Spleen (tissue), 11 donors: Measurements from ENCODE around the gene HADHA. TPM values are rescaled to one million over a fixed set of nuclear protein-coding genes. Genes with fewer than 3 reads are reported as not detected.

ENCODE experiments used
- DNase-seq: peaks from one replicate; pipeline ENCODE4 v3.0.0-alpha.2; 2020
- H3K27ac ChIP-seq, 8 donors: fragments of 200-600 bp; sonication (generic) in 7 of 8; 1 replicate in 4 of 8; 2 replicates in 4 of 8; pipeline versions ENCODE4 v1.5.0 to v1.8.0; 2016 to 2021; ENCODE audit warnings: inconsistent platforms in 4 of 8, mild to moderate bottlenecking in 4 of 8, moderate library complexity in 1 of 8
- H3K27me3 ChIP-seq, 7 donors: fragments of 200-600 bp; sonication (generic) in 6 of 7; replicated peaks in 1 of 7; 1 replicate in 4 of 7; 2 replicates in 3 of 7; pipeline versions ENCODE4 v1.5.0 to v1.8.0; 2016 to 2021; ENCODE audit warnings: inconsistent platforms in 3 of 7, mild to moderate bottlenecking in 1 of 7
- H3K36me3 ChIP-seq, 6 donors: fragments of 200-600 bp; sonication (generic) in 5 of 6; 1 replicate in 4 of 6; 2 replicates in 2 of 6; pipeline versions ENCODE4 v1.5.0 to v1.8.0; 2016 to 2021; ENCODE audit warnings: inconsistent platforms in 2 of 6
- H3K4me1 ChIP-seq, 6 donors: fragments of 200-600 bp; sonication (generic) in 5 of 6; 1 replicate in 3 of 6; 2 replicates in 3 of 6; pipeline versions ENCODE4 v1.5.0 to v1.8.0; 2016 to 2021; ENCODE audit warnings: inconsistent platforms in 3 of 6
- H3K4me3 ChIP-seq, 8 donors: fragments of 200-600 bp; sonication (generic) in 7 of 8; 1 replicate in 4 of 8; 2 replicates in 4 of 8; pipeline versions ENCODE4 v1.5.0 to v1.8.0; 2016 to 2021; ENCODE audit warnings: inconsistent platforms in 4 of 8, mild to moderate bottlenecking in 4 of 8, moderate library complexity in 2 of 8
- H3K9me3 ChIP-seq, 8 donors: fragments of 200-600 bp; sonication (generic) in 7 of 8; 1 replicate in 4 of 8; 2 replicates in 4 of 8; pipeline versions ENCODE4 v1.5.0 to v1.8.0; 2016 to 2021; ENCODE audit warnings: inconsistent platforms in 4 of 8
- POLR2A ChIP-seq, 3 donors: fragments of 450-650 bp; IDR thresholded peaks; one replicate each; pipeline ENCODE4 v1.5.1; 2017; ENCODE audit warnings: antibody characterized with exemption in 3 of 3, mild to moderate bottlenecking in 1 of 3
- POLR2AphosphoS5 ChIP-seq, 3 donors: sonication (generic); formaldehyde crosslinking; IDR thresholded peaks; one replicate each; pipeline ENCODE4 v1.5.1; 2017; ENCODE audit warnings: antibody characterized with exemption in 3 of 3
- WGBS, 5 donors: extraction: QIAGEN DNeasy Blood & Tissue Kit in 3 of 5; methylation state at CpG; one replicate each; pipeline versions ENCODE4 v1.1.5 to v1.1.7; 2013 to 2018; 5-methylcytosine and 5-hydroxymethylcytosine counted together
- intact Hi-C: fragments of 100-400 bp; cut with DNase I; formaldehyde crosslinking; loops from one replicate; pipeline ENCODE4 v1.15.0; 2023; ENCODE audit warnings: low total_unique reads
- polyA plus RNA-seq, 3 donors: library from polyadenylated mRNA; stranded (reverse); fragments of 200-250 nt; gene quantifications; one replicate each; pipeline ENCODE4 v1.2.1, GENCODE V29; 2013
- total RNA-seq, 7 donors: library from RNA; depleted of rRNA in 3 of 7; stranded (reverse); fragments of >200 nt in 3 of 7; fragmentation: NEBNext Ultra II Directional in 4 of 7; extraction: Animal tissue kit (Norgen Biotek cat#: 25700) in 4 of 7; gene quantifications; one replicate each; pipeline versions ENCODE4 v1.1.0 to v1.2.1, GENCODE V29; 2016 to 2021
- TF ChIP-seq, protein P1 (sequence below), 11 experiments: fragments of 200-600 bp in 7 of 11; fragments of 450-650 bp in 4 of 11; sonication (generic) in 4 of 11; IDR thresholded peaks in 8 of 11; conservative IDR thresholded peaks in 3 of 11; 1 replicate in 7 of 11; 2 replicates in 4 of 11; pipeline versions ENCODE4 v1.4.0 to v1.8.0; 2016 to 2021; ENCODE audit warnings: antibody characterized with exemption in 11 of 11, inconsistent platforms in 4 of 11, mild to moderate bottlenecking in 1 of 11
- donor health status: healthy with polysubstance abuse.
- donor health status: DM: no; HTN: no; CAD: no; lungs with moderate emphysema.
- donor health status: DM: no; HTN: no; CAD: no.
- donor health status: Bipolar disorder and iron deficiency.
- donor health status: healthy.
- donor health status: DM: no; HTN: no; CAD: no.
- donor health status: DM: yes; HTN: yes; CAD: no.

Gene HADHA
- total and polyA plus RNA-seq, 10 donors, result 49.6 to 134 (median 114) TPM

DNA sequence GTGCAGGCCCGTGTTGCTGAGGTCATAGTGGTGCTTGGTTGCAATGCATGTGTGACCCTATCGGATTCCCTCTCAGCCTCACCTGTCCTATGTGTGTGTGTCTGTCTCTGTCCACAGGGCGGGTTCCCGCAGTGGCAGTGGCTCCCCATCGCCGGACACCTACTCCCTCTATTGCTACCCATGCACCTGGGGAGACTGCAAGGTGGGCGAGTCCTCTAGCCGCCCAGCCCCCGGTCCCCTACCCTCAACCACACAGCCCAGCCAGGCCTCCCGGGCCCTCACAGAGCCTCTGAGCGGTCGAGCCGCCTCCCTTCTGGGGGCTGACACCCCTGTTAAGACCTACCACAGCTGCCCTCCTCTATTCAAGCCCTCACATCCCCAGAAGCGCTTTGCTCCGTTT, 57.3 kb downstream of the HADHA start:
- 94 to 98% (median 95%) methylated on average over 14 to 15 of the region's 15 CpGs for WGBS, 5 donors
- DNase-seq, result no peak
- TF ChIP-seq, protein P1, sequence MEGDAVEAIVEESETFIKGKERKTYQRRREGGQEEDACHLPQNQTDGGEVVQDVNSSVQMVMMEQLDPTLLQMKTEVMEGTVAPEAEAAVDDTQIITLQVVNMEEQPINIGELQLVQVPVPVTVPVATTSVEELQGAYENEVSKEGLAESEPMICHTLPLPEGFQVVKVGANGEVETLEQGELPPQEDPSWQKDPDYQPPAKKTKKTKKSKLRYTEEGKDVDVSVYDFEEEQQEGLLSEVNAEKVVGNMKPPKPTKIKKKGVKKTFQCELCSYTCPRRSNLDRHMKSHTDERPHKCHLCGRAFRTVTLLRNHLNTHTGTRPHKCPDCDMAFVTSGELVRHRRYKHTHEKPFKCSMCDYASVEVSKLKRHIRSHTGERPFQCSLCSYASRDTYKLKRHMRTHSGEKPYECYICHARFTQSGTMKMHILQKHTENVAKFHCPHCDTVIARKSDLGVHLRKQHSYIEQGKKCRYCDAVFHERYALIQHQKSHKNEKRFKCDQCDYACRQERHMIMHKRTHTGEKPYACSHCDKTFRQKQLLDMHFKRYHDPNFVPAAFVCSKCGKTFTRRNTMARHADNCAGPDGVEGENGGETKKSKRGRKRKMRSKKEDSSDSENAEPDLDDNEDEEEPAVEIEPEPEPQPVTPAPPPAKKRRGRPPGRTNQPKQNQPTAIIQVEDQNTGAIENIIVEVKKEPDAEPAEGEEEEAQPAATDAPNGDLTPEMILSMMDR (IDR thresholded peaks at IDR 0.05 in 8 of 11, conservative IDR thresholded peaks at IDR 0.05 in 3 of 11), result no peak
- TF ChIP-seq POLR2AphosphoS5 (IDR thresholded peaks at IDR 0.05) (no peak), POLR2A (IDR thresholded peaks at IDR 0.05) (no peak)
- Histone ChIP-seq H3K27ac (no peak overlapping the region), H3K27me3 (peaks cover 0 to 12% (median 0%) of the 10 kb centered on the region in 7 donors), H3K4me3 (no peak overlapping the region), H3K4me1 (peaks cover 0 to 25% (median 18%) of the 10 kb centered on the region in 6 donors), H3K9me3 (no peaks in the 10 kb centered on the region), H3K36me3 (peaks cover 0 to 30% (median 24%) of the 10 kb centered on the region in 6 donors)
- intact Hi-C loops, result no loop called here

DNA sequence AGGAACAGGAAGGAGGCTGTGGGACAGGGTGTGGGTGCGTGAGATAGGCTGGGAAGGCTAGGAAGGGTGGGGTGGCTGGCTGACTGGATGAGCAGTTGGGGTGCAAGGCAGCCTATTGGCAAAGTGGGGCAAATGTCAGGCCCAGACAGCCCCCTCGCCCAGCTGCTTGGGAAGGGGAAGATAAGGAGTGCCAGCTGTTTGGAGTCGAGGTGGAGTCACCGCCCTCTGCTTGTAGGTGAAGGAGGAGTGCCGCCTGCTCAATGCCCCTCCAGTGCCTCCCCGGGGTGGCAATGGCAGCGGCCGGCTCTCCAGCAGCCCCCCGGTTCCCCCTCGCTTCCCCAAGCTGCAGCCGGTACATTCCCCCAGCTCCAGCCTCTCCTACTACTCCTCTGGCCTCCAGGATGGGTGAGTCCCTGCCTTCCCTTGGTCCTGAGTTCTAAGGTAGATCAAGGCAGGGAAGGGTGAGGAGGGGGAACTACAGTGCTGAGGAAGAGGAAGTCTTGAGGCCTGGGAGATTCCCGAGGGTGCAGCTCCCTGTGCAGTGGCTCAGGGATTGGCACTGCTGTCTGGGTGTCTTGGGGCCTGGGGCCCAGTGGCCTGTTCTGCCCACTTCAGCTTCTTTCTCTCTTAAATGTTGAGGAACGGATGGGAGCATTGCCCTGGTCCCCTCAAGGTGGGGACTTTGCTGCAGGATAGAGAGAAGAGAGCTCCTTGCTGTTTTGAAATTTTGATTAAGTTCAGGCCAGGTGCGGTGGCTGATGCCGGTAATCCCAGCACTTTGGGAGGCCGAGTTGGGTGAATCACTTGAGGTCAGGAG, 58.3 kb downstream of the HADHA start:
- H3K27ac ChIP-seq, result no peak overlapping the region
- intact Hi-C loops, result no loop called here
- peaks cover 0 to 25% (median 18%) of the 10 kb centered on the region in 6 donors for H3K4me1 ChIP-seq
- 91 to 95% (median 95%) methylated on average over 14 to 16 of the region's 16 CpGs for WGBS, 5 donors
- peak overlapping the region in 1 of 8 donors; percentile 78 for H3K4me3 ChIP-seq
- TF ChIP-seq POLR2AphosphoS5 (IDR thresholded peaks at IDR 0.05) (no peak), POLR2A (IDR thresholded peaks at IDR 0.05) (no peak)
- TF ChIP-seq, protein P1 (IDR thresholded peaks at IDR 0.05 in 8 of 11, conservative IDR thresholded peaks at IDR 0.05 in 3 of 11), result no peak
- no peak for DNase-seq
- peaks cover 0 to 12% (median 0%) of the 10 kb centered on the region in 7 donors for H3K27me3 ChIP-seq
- H3K9me3 ChIP-seq, result no peaks in the 10 kb centered on the region
- peaks cover 0 to 20% (median 15%) of the 10 kb centered on the region in 6 donors for H3K36me3 ChIP-seq

DNA sequence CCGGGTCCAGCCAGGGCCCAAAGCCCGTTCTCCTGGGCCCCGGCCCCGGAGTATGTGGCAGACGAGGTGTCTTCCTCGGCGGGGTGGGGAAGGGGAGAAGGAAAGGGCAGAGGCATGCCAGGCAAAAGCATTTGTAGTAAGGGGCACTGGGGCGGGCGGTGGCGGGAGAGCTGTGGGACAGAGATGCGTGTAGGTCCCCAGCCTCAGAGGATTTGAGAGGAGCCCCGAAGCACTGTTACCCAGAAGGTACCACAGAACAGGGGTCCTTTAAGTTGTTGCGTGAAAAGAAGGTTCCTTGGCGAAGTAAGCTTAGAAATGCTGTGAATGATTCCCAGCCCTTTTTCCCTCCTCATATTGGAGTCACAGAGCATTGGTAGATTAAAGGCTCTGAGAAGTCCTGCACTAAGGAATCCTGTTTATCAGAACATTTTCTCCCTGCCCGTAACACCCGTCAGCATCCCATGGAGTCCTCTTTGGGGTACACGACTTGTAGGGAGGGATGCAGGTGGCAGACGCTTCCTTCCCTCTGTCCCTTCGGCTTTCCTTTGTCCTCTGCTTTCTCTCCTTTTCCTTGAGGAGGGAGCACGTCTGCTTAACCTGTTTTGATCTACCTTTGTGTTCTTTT, 59.0 kb downstream of the HADHA start:
- Histone ChIP-seq H3K4me1 (peaks cover 0 to 25% (median 18%) of the 10 kb centered on the region in 6 donors), H3K27me3 (peaks cover 0 to 17% (median 0%) of the 10 kb centered on the region in 7 donors), H3K9me3 (no peaks in the 10 kb centered on the region), H3K4me3 (peak overlapping the region; percentile 37 to 78 (median 50)), H3K36me3 (peaks cover 0 to 13% (median 7%) of the 10 kb centered on the region in 6 donors), H3K27ac (peak overlapping the region in 5 of 8 donors; percentile 27 to 78 (median 64))
- DNase-seq, result no peak
- 50 to 58% (median 58%) methylated on average over 20 of the region's 20 CpGs for WGBS, 5 donors
- TF ChIP-seq POLR2A (IDR thresholded peaks at IDR 0.05) (no peak), POLR2AphosphoS5 (IDR thresholded peaks at IDR 0.05) (no peak)
- TF ChIP-seq, protein P1 (IDR thresholded peaks at IDR 0.05 in 8 of 11, conservative IDR thresholded peaks at IDR 0.05 in 3 of 11), result no peak
- intact Hi-C loops, result no loop called here
